Vagina (tissue), 2 donors: Measurements from ENCODE around the gene HMCN1. TPM values are rescaled to one million over a fixed set of nuclear protein-coding genes. Genes with fewer than 3 reads are reported as not detected.

Source experiments
- DNase-seq, 2 donors: peaks; one replicate each; pipeline ENCODE4 v3.0.0-alpha.2; 2017; ENCODE audit errors: extremely low spot score in 2 of 2
- H3K27ac ChIP-seq: fragments of 200-600 bp; sonication (generic); one replicate; pipeline ENCODE4 v1.5.1; 2019
- H3K27me3 ChIP-seq: fragments of 200-600 bp; sonication (generic); one replicate; pipeline ENCODE4 v1.5.1; 2019
- H3K36me3 ChIP-seq, 2 donors: fragments of 200-600 bp; sonication (generic); one replicate each; pipeline ENCODE4 v1.5.1; 2017 to 2019
- H3K4me1 ChIP-seq: fragments of 200-600 bp; sonication (generic); one replicate; pipeline ENCODE4 v1.5.1; 2019
- H3K4me3 ChIP-seq, 2 donors: fragments of 200-600 bp; sonication (generic); 1 replicate in 1 of 2; 2 replicates in 1 of 2; pipeline ENCODE4 v1.5.1; 2016 to 2019
- H3K9me3 ChIP-seq: fragments of 200-600 bp; sonication (generic); one replicate; pipeline ENCODE4 v1.5.1; 2019
- CTCF ChIP-seq, 3 experiments: fragments of 450-650 bp in 2 of 3; fragments of 200-600 bp in 1 of 3; sonication (generic) in 1 of 3; IDR thresholded peaks; one replicate each; pipeline ENCODE4 v1.5.1; 2017 to 2019; ENCODE audit warnings: antibody characterized with exemption in 3 of 3, mild to moderate bottlenecking in 2 of 3, moderate library complexity in 2 of 3
- POLR2A ChIP-seq, 2 donors: fragments of 450-650 bp; IDR thresholded peaks; one replicate each; pipeline ENCODE4 v1.6.1; 2017; ENCODE audit warnings: antibody characterized with exemption in 2 of 2, mild to moderate bottlenecking in 2 of 2, moderate library complexity in 2 of 2
- POLR2AphosphoS5 ChIP-seq, 2 donors: sonication (generic); formaldehyde crosslinking; IDR thresholded peaks; one replicate each; pipeline ENCODE4 v1.9.0; 2017; ENCODE audit warnings: antibody characterized with exemption in 2 of 2, mild to moderate bottlenecking in 2 of 2, low read depth in 1 of 2; ENCODE audit not compliant: insufficient read depth in 1 of 2
- intact Hi-C: fragments of 100-400 bp; cut with DNase I; formaldehyde crosslinking; loops from one replicate; pipeline ENCODE4 v1.15.1; 2023
- total RNA-seq: library from RNA; depleted of rRNA; stranded (reverse); fragments of >200 nt; gene quantifications from one replicate; pipeline ENCODE4 v1.2.3, GENCODE V29; 2016

HMCN1 gene
- total RNA-seq, 1 donor from 2014 or later: 10.6 TPM

GRCh38 chr1:185694081-185694480 lies 40.1 kb upstream of the HMCN1 start:
- intact Hi-C loops: no loop called here
- Histone ChIP-seq H3K27ac (no peak overlapping the region), H3K4me3 (peak overlapping the region in 1 of 2 donors; percentile 5), H3K9me3 (no peaks in the 10 kb centered on the region), H3K27me3 (no peaks in the 10 kb centered on the region), H3K36me3 (no peaks in the 10 kb centered on the region), H3K4me1 (no peaks in the 10 kb centered on the region)
- TF ChIP-seq POLR2AphosphoS5 (IDR thresholded peaks at IDR 0.05; ENCODE audit: insufficient read depth in 1 of 2, low read depth in 1 of 2) (no peak), CTCF (IDR thresholded peaks at IDR 0.05) (no peak), POLR2A (IDR thresholded peaks at IDR 0.05) (no peak)
- no peak for DNase-seq

- intact Hi-C loops: no loop called here
- Histone ChIP-seq H3K4me1 (no peaks in the 10 kb centered on the region), H3K9me3 (no peaks in the 10 kb centered on the region), H3K27me3 (no peaks in the 10 kb centered on the region), H3K36me3 (no peaks in the 10 kb centered on the region), H3K27ac (no peak overlapping the region), H3K4me3 (no peak overlapping the region)
- no peak for TF ChIP-seq POLR2AphosphoS5 (IDR thresholded peaks at IDR 0.05; ENCODE audit: insufficient read depth in 1 of 2, low read depth in 1 of 2)
- TF ChIP-seq POLR2A (IDR thresholded peaks at IDR 0.05): no peak
- no peak for TF ChIP-seq CTCF (IDR thresholded peaks at IDR 0.05)
- no peak for DNase-seq
These were observed 38.9 kb upstream of the HMCN1 start for GRCh38 chr1:185695299-185695698.

- no peak for TF ChIP-seq POLR2A (IDR thresholded peaks at IDR 0.05)
- TF ChIP-seq CTCF (IDR thresholded peaks at IDR 0.05): no peak
- TF ChIP-seq POLR2AphosphoS5 (IDR thresholded peaks at IDR 0.05; ENCODE audit: insufficient read depth in 1 of 2, low read depth in 1 of 2): no peak
These were observed 37.6 kb upstream of the HMCN1 start for GRCh38 chr1:185696422-185697150.

GRCh38 chr1:185699874-185700273 lies 34.3 kb upstream of the HMCN1 start:
- DNase-seq: no peak

More at GRCh38 chr1:185696422-185697150, 37.6 kb upstream of the HMCN1 start:
- Histone ChIP-seq H3K27ac (no peak overlapping the region), H3K36me3 (no peaks in the 10 kb centered on the region), H3K4me3 (no peak overlapping the region), H3K9me3 (no peaks in the 10 kb centered on the region), H3K4me1 (no peaks in the 10 kb centered on the region), H3K27me3 (no peaks in the 10 kb centered on the region)
- no peak for DNase-seq
- intact Hi-C loops: no loop called here

More at GRCh38 chr1:185699874-185700273, 34.3 kb upstream of the HMCN1 start:
- intact Hi-C loops: no loop called here
- Histone ChIP-seq H3K27me3 (no peaks in the 10 kb centered on the region), H3K27ac (no peak overlapping the region), H3K4me3 (no peak overlapping the region), H3K9me3 (no peaks in the 10 kb centered on the region), H3K36me3 (no peaks in the 10 kb centered on the region), H3K4me1 (no peaks in the 10 kb centered on the region)
- TF ChIP-seq POLR2AphosphoS5 (IDR thresholded peaks at IDR 0.05; ENCODE audit: insufficient read depth in 1 of 2, low read depth in 1 of 2): no peak
- no peak for TF ChIP-seq CTCF (IDR thresholded peaks at IDR 0.05)
- TF ChIP-seq POLR2A (IDR thresholded peaks at IDR 0.05): no peak
